Activated T-helper 1 cell treated with Interleukin-2 at 50 U/mL for 16 hours (primary cell): ENCODE data around the gene ELK3.

Experiments used
- DNase-seq: peaks from one replicate; pipeline ENCODE4 v3.0.0-alpha.2; 2020; ENCODE audit warnings: low read depth

ELK3 gene

DNA sequence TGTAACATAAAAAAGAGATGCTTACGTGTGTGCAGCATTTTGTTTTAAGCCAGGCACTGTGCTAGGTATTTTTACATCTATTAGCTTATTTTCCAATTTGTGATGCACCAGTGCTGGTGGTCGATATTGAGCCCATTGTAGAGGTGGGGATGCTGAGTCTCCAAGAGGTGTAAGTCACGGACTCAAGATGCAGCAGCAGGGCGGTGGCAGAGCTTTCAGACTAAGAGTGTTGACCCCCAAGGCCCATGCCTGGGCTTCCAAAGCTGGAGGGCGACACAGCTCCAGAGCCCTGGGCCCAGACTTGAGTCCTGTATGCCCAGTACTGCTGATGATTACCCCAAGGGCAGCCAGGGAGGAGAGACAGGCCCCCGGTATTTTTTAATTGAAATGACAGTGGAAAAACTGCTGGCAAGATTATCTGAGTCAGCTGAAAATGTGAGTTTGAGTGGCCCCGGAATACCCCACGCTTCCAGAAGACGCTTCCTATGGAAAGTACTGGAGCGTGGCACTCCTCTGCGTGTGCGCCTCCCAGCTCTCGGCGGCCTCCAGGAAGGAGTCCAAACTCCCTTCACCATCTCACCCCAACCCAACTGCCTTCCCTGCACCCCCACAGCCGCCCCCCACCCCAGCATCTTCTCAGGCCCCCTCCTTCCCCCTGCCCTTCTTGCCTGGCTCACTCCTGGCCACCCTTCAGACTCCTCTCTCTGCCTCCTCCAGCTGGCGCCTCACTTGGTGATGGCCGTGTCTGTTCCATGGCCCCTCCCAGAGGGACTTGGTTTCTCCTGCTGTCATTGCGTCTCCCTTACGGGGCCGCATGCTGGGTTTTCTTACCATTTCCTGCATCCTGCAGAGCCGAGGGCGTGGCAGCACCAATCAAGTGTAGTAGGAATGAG, 40.7 kb downstream of the ELK3 start:
- DNase-seq = no peak

- DNase-seq = no peak
Measured at GRCh38 chr12:96235484-96235826, 41.3 kb downstream of the ELK3 start.

GRCh38 chr12:96236221-96236822, 42.1 kb downstream of the ELK3 start:
- no peak for DNase-seq

- DNase-seq = no peak
Measured at GRCh38 chr12:96237035-96237434, 42.9 kb downstream of the ELK3 start.

- DNase-seq = peak; percentile 45
Measured at GRCh38 chr12:96237465-96238077, 43.4 kb downstream of the ELK3 start.

GRCh38 chr12:96238336-96239047, 44.3 kb downstream of the ELK3 start:
- DNase-seq = no peak

DNA sequence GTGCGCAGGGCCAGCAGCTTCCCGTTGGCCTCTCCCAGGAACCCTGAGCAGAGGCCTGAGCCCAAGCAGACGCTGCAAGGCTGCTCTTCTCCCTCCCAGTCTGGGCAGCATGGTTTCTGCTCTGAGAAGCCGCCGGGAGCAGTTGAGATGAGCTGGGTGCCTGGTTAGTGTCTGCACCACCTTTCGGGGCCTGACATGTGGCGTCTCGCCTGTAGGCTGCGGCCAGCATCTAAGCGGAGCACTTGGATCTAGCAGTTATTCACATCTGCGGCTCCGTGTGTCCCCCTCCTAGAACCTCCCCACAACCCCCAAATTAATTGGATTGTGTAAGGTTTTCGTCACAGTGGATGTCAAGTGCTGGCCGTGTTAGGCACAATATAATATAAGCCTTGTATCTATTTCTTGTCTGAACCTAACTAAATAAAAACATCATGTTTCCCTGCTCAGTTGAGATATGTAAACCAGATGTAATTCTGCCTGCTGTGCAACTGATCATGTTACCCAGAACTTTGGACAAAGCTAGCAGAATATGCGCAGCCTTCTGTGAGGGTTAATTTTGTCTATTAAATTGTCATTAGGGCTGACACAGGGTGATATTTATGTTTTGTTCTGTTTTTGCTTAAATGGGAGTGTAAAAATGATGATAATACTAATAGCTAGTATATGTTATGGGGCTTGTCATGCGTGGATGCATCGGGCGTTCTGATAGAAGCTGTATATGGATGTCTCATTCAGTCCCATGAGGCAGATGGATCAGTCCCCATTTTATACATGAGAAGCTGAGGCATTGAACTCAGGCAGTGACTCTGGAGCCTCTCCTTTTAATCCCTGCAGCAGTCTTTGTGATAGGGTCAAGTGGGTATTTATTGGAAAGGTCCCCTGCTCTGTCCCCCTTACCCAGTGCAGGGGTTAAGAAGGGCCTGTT, 45.8 kb downstream of the ELK3 start:
- no peak for DNase-seq

- DNase-seq = no peak
Measured at GRCh38 chr12:96240656-96241055, 46.5 kb downstream of the ELK3 start.

DNA sequence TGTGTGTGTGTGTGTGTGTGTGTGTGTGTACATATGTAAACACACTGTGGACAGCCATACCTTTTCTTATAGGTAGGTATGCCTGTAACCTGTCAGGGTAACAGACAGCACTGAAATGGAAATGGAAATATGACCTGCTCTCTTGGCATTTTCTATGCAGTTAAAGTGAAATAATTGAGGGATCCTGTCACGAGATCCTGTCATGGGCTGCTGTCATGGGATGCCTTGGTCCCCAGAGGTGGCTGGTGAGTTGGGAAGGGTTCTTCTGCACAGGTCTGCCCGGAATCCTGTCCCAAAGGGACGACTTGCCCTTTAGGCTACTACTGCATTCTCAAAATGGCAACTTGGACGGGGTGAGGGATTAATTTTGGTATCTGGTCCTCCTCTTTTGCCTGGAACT, 47.3 kb downstream of the ELK3 start:
- no peak for DNase-seq

GRCh38 chr12:96241846-96242256, 47.7 kb downstream of the ELK3 start:
- DNase-seq = peak; percentile 55

GRCh38 chr12:96242597-96242996, 48.4 kb downstream of the ELK3 start:
- no peak for DNase-seq

DNA sequence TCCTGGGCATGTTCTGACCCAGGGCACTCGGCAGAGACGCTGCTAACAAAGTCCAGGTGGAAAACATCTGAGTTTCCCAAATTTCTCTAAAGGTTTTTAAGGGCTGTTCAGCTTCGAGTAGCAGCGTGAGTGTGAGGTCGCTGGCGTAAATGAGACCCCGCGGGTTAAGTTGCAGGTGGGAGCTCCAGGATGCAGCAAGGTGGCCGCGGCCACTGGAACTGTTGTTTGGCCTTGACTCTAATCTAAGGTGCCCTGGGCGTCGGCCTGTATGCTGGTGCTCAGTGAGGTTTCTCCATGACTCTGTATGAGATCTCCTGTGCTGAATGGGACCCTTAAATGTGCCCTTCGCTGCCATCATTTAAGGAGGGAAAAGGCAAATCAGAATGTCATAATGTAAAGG, 50.7 kb downstream of the ELK3 start:
- no peak for DNase-seq

DNA sequence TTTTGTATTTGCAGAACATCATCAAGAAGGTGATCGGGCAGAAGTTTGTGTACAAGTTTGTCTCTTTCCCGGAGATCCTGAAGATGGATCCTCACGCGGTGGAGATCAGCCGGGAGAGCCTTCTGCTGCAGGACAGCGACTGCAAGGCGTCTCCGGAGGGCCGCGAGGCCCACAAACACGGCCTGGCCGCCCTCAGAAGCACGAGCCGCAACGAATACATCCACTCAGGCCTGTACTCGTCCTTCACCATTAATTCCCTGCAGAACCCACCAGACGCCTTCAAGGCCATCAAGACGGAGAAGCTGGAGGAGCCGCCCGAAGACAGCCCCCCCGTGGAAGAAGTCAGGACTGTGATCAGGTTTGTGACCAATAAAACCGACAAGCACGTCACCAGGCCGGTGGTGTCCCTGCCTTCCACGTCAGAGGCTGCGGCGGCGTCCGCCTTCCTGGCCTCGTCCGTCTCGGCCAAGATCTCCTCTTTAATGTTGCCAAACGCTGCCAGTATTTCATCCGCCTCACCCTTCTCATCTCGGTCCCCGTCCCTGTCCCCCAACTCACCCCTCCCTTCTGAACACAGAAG, 52.8 kb downstream of the ELK3 start:
- no peak for DNase-seq

- DNase-seq = no peak
Measured at GRCh38 chr12:96247563-96247962, 53.4 kb downstream of the ELK3 start.

DNA sequence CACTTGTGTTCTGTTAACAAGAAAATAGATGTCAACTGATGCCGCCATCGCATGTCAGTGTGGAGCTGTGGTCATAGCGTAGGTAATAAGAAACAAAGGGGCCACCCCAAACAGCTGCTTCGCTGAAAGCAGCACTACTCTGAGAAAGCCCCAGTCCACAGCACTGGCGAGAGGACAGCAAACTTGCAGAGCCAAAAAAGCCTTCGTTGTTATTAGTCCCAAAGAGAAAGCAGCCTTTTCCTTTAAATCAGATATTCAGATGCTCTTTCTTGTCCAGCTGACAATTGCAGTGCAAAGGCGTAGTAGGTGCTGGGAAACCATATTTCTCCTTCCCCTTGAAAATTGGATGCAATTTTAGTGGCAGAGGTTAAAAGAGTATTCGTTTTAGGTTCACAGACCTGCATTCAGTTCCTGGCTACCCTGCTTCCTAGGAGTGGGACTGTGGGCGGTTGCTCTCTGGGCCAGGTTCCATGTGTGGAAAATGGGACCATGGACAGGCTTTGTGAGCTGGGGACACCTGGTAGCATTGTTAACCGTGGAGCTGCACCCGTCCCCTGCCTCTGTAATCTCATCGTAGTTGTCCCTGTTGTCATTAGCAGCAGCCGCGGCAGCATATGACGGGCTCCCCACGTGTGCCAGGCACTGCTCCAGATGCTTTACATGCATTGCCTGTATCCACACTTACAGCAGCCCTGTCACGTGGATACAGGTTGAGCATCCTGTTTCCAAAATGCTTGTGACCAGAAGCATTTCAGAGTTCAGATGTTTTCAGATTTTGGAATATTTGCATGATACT, 54.2 kb downstream of the ELK3 start:
- DNase-seq = no peak

DNA sequence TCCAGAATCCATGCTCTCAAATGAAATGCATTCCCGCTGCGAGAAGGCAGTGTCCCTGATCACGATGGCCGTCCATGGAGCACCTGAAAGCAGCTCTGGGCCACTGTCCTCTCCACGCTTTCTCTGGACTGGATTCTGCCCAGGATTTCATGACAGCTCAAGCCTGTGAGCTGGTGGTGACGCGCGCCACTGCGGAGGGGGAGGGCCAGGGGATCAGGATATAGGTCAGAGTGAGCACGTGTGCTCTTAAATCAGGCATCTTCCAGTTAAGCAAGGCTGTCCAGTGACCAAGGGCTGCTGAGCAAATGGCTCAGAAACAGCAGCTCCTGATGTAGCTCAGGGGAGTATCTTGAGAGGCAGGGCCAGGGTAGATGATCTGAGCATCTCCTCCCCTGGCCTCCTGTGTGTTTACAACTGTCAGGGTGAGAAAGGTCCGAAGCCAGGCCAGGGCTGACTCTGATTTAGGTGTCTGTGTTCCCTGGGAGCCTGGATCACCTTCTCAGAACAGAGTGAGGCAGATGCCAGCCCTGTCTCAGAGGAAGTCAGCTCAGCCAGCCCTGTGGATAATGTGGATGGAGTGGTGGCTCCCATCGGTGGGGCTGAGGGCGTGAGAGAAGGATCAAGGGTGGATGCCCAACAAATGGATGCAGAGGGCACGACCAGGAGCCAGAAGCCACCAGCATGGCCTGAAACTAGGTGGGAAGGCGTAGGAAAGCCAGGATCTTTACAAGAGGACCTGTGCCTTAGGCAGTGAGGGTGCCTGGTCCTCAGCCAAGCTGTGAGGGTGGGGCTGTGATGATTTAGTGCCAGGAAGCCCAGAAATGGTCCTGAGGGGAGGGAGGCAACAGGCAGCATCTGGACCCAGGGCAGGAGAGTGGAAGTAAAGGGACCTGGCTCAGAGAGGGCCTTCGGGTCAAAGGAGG, 55.3 kb downstream of the ELK3 start:
- no peak for DNase-seq

DNA sequence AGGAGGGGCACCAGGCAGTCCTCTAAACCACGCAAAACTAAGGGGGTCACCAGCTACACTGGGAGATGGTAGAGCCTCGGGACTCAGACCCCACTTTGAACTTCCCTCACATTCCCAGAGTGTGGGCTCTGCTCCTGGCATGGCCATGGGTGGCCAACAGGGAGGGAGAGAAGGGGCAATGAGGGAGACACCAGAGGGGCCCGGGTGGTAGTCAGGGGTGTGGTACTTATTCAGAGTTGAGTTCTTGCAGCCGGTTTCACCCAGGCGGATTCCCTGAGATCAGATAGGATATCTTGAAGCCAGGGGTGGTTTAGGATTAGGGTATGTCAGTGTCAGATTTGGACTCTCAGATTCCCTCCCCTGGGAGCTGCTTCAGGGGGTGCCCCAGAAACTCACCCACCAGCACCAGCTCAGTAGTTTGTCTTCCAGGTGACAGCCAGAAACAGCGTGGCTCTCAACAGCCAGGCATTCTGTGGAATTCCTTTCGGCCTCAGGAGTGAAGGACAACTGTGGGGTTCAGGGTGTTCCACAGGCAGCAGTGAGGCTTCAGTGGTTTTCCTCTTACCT, 56.0 kb downstream of the ELK3 start:
- DNase-seq = no peak

DNA sequence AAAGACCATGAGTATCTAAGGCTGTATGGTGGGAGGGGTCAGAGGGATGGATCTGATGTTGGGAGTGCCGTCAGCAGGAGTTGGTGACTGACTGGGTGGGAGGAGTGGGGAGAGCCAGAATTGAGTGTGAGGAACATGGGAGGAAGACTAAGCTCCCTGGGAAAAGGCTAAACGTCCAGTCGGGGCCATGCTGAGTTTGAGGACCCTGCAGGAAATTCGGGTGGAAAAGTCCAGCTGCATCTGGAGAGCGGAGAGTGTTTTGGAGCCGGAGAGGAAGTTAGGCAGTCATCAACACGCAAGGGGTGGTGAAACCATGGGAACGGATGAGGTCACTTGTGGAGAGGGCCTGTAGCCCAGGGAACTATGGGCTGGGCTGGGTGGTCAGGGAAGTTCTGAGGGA, 60.9 kb downstream of the ELK3 start:
- DNase-seq = no peak
